ENCODE data around the gene KLHL7. TPM values are rescaled to one million over a fixed set of nuclear protein-coding genes. Genes with fewer than 3 reads are reported as not detected.

Gene KLHL7
- total and polyA plus RNA-seq, 9 of the 15 experiments (the other 6 are each of a cell fraction or from before 2014, with no cell fraction given), result 4.2 to 63.1 (median 32.3) TPM

GRCh38 chr7:23105644-23106056, at the start of gene KLHL7 (continued):
- TF ChIP-seq ARNT (IDR thresholded peaks at IDR 0.05) (no peak), CHCHD3 (CRISPR knock-in tag; IDR thresholded peaks at IDR 0.05) (no peak), EZH2 (IDR thresholded peaks at IDR 0.05; ENCODE audit: borderline replicate concordance, low read depth, low read length) (no peak), POLR2A (conservative IDR thresholded peaks at IDR 0.05) (peak; percentile 86), GABPB2 (CRISPR knock-in tag; conservative IDR thresholded peaks at IDR 0.05) (no peak), TOE1 (IDR thresholded peaks at IDR 0.05; ENCODE audit: borderline replicate concordance) (no peak), TOE1 (CRISPR knock-in tag; IDR thresholded peaks at IDR 0.05; ENCODE audit: borderline replicate concordance, low read depth) (no peak), ARID1B (IDR thresholded peaks at IDR 0.05) (no peak), HMBOX1 (IDR thresholded peaks at IDR 0.05) (no peak), RFX1 (IDR thresholded peaks at IDR 0.05) (no peak; the same call in 1 of the 2 replicates), ZBTB1 (CRISPR knock-in tag; IDR thresholded peaks at IDR 0.05; ENCODE audit: borderline replicate concordance, low read depth) (no peak), ZNF57 (CRISPR knock-in tag; IDR thresholded peaks at IDR 0.05) (no peak), YY1 (IDR thresholded peaks at IDR 0.05; ENCODE audit: borderline replicate concordance in 1 of 3, control insufficient read depth in 1 of 3, extremely low read depth in 1 of 3, insufficient read depth in 3 of 3, insufficient read length in 1 of 3, insufficient replicate concordance in 2 of 3, low read depth in 1 of 3, low read length in 2 of 3) (peak in 2 of 3 experiments; percentile 34 to 36), TCF15 (CRISPR knock-in tag; IDR thresholded peaks at IDR 0.05) (no peak), NR2C2 (CRISPR knock-in tag; IDR thresholded peaks at IDR 0.05) (0 out of 2 replicates have a peak, but pooled peaks have one; percentile 44), NR2C2 (tag; IDR thresholded peaks at IDR 0.05) (no peak), TBP (optimal IDR thresholded peaks at IDR 0.05; ENCODE audit: low read depth, low read length) (peak; percentile 81), NEUROD1 (IDR thresholded peaks at IDR 0.05; ENCODE audit: borderline replicate concordance, low read depth, low read length, partially characterized antibody) (no peak), GATAD2A (IDR thresholded peaks at IDR 0.05) (0 out of 2 replicates have a peak, but pooled peaks have one; percentile 72), SUPT5H (IDR thresholded peaks at IDR 0.05) (peak; percentile 82), ESRRB (CRISPR knock-in tag; IDR thresholded peaks at IDR 0.05; ENCODE audit: borderline replicate concordance) (no peak), PBX2 (CRISPR knock-in tag; IDR thresholded peaks at IDR 0.05; ENCODE audit: low read depth) (no peak), PBX2 (tag; conservative IDR thresholded peaks at IDR 0.05; ENCODE audit: low read depth) (no peak), ARHGAP35 (IDR thresholded peaks at IDR 0.05; ENCODE audit: partially characterized antibody) (no peak), MYBL2 (IDR thresholded peaks at IDR 0.05; ENCODE audit: low read depth) (no peak), MYBL2 (CRISPR knock-in tag; IDR thresholded peaks at IDR 0.05; ENCODE audit: borderline replicate concordance) (no peak), ILK (tag; IDR thresholded peaks at IDR 0.05; ENCODE audit: borderline replicate concordance, low read depth) (no peak), ZNF124 (CRISPR knock-in tag; IDR thresholded peaks at IDR 0.05) (no peak)

Measured in K562 (cell line).